Breast epithelium (tissue), 3 donors: Measurements from ENCODE around the gene ZNF425.
A peak's percentile ranks its signal among the peaks of the same experiment; 100 is the strongest.

Experiments used
- CTCF ChIP-seq, 3 donors: fragments of 450-650 bp; IDR thresholded peaks; one replicate each; pipeline ENCODE4 v1.5.1; 2016 to 2017; ENCODE audit warnings: antibody characterized with exemption in 3 of 3, mild to moderate bottlenecking in 3 of 3, moderate library complexity in 3 of 3
- POLR2A ChIP-seq: fragments of 450-650 bp; IDR thresholded peaks from one replicate; pipeline ENCODE4 v1.6.1; 2016; ENCODE audit warnings: antibody characterized with exemption, mild to moderate bottlenecking, moderate library complexity
- POLR2AphosphoS5 ChIP-seq, 3 donors: sonication (generic); formaldehyde crosslinking; IDR thresholded peaks; one replicate each; pipeline ENCODE4 v1.6.1; 2017; ENCODE audit warnings: antibody characterized with exemption in 3 of 3

- peak; percentile 87 to 95 (median 90) for TF ChIP-seq CTCF (IDR thresholded peaks at IDR 0.05)
- TF ChIP-seq POLR2A = peak; percentile 87
- TF ChIP-seq POLR2AphosphoS5 (IDR thresholded peaks at IDR 0.05) = peak; percentile 89 to 93 (median 91)
These were observed 35.5 kb downstream of the ZNF425 start, which contains the start of gene ZNF786 for GRCh38 chr7:149090397-149091195.
